Epithelial cell of proximal tubule (primary cell): ENCODE data around the gene CCDC159. TPM values are rescaled to one million over a fixed set of nuclear protein-coding genes. Genes with fewer than 3 reads are reported as not detected.
A peak's percentile ranks its signal among the peaks of the same experiment; 100 is the strongest.

ENCODE experiments used
- DNase-seq: peaks from one replicate; pipeline ENCODE4 v3.0.0-alpha.2; 2011; ENCODE audit warnings: low read depth
- H3K4me3 ChIP-seq: 2 replicates; pipeline ENCODE4 v1.5.1; 2011; ENCODE audit warnings: low read depth, mild to moderate bottlenecking, low read length
- total RNA-seq: library from RNA; depleted of rRNA; stranded (reverse); fragments of >200 nt; gene quantifications from 2 replicates; pipeline ENCODE4 v1.2.3, GENCODE V29; 2015
- TF ChIP-seq, protein P1 (sequence below): conservative IDR thresholded peaks from 2 replicates; pipeline ENCODE4 v1.5.1; 2012; ENCODE audit warnings: low read depth, mild to moderate bottlenecking, low read length

CCDC159 gene
- total RNA-seq, 1 donor from 2014 or later: 7.8 TPM

DNA sequence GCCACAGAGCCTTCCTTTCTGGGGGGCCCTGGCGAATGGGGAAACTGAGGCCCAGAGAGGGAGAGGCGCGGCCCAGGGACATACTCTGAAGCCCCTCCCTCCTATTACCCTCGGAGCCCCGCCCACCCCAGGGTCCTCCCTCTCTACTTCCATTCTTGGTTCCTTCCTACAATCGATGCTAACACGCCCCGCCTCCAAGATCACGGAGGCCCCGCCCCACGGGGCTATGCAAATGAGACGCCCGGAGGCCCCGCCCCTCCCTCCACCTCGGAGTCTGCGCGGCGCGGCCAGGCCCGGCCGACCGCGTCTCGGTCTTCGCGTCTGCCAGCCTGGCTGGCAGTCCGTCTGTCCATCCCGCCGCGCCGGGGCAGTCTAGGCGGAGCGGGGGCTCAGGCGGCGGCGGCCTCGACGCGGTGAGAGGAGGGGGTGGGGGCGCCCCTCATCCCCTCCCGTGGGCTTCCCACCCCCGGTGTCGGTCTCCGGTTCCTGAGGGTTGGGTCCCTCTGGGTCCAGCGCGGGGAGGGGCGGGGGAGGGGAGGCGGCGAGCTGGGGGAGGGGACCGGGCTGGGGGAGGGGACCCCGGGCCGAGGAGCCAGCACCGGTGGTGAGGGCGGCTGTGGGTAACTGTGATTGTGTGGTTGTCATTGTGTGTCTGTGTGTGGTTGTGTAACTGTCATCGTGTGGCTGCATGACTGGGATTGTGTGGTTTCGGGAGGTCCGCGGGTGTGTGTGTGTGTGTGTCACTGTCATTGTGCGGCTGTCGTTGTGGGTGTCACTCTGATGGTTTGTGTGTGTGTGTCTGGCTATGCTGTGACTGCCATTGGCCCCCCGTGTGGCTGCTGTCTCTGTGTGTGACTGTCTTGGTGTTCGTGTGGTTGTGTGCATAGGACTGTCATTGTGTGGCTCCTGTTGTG, 9.1 kb downstream of the CCDC159 start, which contains the start of gene PLPPR2:
TSS of gene PLPPR2 (plus strand) at position 273 of the 914 bp plus-strand sequence. CDS start 2,242 bp downstream, outside the sequence.
- no peak for DNase-seq
- H3K4me3 ChIP-seq: peak within 1 kb of the TSS; percentile 65
- TF ChIP-seq, protein P1, sequence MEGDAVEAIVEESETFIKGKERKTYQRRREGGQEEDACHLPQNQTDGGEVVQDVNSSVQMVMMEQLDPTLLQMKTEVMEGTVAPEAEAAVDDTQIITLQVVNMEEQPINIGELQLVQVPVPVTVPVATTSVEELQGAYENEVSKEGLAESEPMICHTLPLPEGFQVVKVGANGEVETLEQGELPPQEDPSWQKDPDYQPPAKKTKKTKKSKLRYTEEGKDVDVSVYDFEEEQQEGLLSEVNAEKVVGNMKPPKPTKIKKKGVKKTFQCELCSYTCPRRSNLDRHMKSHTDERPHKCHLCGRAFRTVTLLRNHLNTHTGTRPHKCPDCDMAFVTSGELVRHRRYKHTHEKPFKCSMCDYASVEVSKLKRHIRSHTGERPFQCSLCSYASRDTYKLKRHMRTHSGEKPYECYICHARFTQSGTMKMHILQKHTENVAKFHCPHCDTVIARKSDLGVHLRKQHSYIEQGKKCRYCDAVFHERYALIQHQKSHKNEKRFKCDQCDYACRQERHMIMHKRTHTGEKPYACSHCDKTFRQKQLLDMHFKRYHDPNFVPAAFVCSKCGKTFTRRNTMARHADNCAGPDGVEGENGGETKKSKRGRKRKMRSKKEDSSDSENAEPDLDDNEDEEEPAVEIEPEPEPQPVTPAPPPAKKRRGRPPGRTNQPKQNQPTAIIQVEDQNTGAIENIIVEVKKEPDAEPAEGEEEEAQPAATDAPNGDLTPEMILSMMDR: no peak

DNA sequence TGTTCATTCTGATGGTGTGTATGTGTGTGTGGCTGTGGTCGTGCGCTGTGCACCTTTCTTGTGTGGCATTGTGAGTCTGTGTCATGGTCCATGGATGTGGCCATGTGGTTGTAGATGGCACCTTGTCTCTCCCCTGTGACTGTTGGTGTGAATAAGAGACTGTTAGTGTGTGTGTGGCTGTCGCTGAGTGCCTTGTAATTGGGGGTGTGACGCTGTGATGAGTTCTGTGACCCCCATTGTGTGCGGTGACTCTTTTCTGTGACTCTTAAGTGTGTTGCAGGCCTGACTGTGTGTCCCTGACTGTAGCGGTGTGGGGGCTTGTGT, 9.7 kb downstream of the CCDC159 start:
- H3K4me3 ChIP-seq: peak overlapping the region; percentile 65
- no peak for DNase-seq
- TF ChIP-seq, protein P1: no peak

DNA sequence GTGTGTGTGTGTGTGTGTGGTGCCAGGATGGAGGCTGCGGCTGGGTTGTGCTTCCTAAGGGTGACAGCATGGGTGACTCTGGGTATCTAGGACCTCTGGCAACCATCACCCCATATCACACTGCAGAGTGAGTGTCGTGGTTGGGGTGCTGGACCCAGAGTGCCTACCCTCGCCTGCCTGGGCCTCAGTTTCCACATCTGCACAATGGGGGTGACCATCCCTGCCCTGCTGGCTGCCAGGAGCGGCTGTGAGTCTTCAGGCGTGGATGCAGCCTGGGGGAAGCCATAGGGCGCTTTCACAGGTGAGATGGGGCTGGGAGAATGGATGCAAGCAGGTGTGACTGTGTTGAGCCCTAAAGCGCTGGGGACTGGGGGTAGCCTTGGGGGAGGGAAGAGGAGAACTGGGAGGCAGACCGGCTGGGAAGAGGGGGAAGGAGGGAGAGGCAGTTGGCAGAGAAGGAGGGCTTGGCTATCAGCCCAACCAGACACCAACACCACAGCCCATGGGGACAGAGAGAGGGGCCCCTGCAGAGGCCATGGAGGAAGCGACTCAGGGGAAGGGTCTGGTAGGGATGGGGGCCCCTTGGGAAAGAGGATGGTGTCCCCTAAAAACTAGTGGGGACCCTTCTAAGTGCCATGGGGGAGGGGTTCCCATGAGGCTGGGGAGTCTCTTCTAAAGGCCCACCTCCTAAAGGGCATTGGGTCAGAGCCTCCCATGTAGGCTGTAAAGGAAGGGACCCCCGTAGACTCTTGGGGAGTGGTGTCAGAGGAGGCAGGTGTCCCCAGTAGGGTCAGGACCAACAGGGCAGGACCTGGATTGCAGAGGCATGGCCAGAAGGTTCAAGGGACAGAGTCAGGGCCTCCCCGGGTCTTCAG, 10.6 kb downstream of the CCDC159 start:
- no peak for DNase-seq
- H3K4me3 ChIP-seq: no peak overlapping the region
- TF ChIP-seq, protein P1: no peak

DNA sequence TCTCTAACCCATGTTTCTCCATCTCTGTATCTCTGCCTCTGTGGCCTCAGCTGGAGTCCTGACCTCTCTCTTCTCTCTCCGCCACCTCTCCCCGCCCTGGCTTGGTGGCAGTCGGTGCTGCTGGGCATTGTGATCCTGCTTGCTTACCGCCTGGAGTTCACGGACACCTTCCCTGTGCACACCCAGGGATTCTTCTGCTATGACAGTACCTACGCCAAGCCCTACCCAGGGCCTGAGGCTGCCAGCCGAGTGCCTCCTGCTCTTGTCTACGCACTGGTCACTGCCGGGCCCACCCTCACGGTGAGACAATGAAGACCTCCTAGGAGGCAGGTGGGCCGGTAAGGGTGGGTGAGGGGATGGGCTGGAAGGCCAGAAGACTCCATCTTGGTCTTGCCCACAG, 13.1 kb downstream of the CCDC159 start:
- DNase-seq: no peak
- TF ChIP-seq, protein P1: no peak
- no peak overlapping the region for H3K4me3 ChIP-seq

DNA sequence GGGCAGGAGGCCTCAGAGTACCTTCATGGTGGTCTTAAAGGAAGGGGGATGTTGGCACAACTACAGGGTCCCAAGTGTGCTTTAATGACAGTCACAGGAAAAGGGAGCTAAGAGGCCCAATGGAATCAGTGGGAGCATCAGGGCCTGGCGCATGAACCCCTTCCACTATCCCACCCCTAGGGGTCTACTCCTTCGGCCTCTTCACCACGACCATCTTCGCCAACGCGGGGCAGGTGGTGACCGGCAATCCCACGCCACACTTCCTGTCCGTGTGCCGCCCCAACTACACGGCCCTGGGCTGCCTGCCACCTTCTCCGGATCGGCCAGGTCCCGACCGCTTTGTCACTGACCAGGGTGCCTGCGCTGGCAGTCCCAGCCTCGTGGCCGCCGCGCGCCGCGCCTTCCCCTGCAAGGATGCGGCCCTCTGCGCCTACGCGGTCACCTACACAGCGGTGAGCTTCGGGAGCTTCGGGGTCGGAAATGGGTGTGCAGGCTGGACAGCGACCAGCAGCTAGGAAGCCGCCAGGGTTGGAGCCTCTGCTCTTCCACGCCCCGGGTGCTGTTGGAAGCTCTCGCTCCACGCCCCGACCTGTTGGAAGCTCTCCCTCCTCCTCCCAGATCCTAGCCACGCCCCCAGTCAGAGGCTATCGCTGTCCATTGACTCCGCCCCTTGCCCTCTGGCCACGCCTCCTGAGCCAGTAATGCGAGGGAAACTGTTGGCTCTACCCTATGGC, 14.9 kb downstream of the CCDC159 start:
- DNase-seq: no peak
- TF ChIP-seq, protein P1: no peak
- no peak overlapping the region for H3K4me3 ChIP-seq
